Left lung (tissue), 10 donors: Measurements from ENCODE around the gene OTOGL. TPM values are rescaled to one million over a fixed set of nuclear protein-coding genes. Genes with fewer than 3 reads are reported as not detected.

Source experiments
- ATAC-seq: fragments of 200-7000 bp; cut with Tn5 transposase; one replicate; pipeline ENCODE4 v1.9.1; 2020; ENCODE audit warnings: moderate library complexity
- DNase-seq, 4 donors: peaks; one replicate each; pipeline ENCODE4 v3.0.0-alpha.2; 2013 to 2020
- H3K27ac ChIP-seq, 2 donors: fragments of 200-600 bp; sonication (generic) in 1 of 2; one replicate each; pipeline versions ENCODE4 v1.5.0 to v1.8.0; 2020 to 2021
- H3K27me3 ChIP-seq, 2 donors: fragments of 200-600 bp; sonication (generic) in 1 of 2; one replicate each; pipeline versions ENCODE4 v1.5.0 to v1.8.0; 2020 to 2021
- H3K36me3 ChIP-seq, 2 donors: fragments of 200-600 bp; sonication (generic) in 1 of 2; one replicate each; pipeline versions ENCODE4 v1.5.0 to v1.8.0; 2020 to 2021
- H3K4me1 ChIP-seq, 2 donors: fragments of 200-600 bp; one replicate each; pipeline ENCODE4 v1.8.0; 2021
- H3K4me3 ChIP-seq, 2 donors: fragments of 200-600 bp; sonication (generic) in 1 of 2; one replicate each; pipeline versions ENCODE4 v1.5.0 to v1.8.0; 2020 to 2021; ENCODE audit warnings: mild to moderate bottlenecking in 1 of 2
- H3K9me3 ChIP-seq, 2 donors: fragments of 200-600 bp; sonication (generic) in 1 of 2; one replicate each; pipeline versions ENCODE4 v1.5.0 to v1.8.0; 2020 to 2021
- intact Hi-C, 2 donors: fragments of 100-400 bp; cut with DNase I; formaldehyde crosslinking; loops; one replicate each; pipeline versions ENCODE4 v1.11.2 to v1.14.2; 2022
- polyA plus RNA-seq, 6 donors: library from polyadenylated mRNA; unstranded; fragments of 120-200 nt; gene quantifications; one replicate each; pipeline ENCODE4 v1.2.1, GENCODE V29; 2013; ENCODE audit not compliant: insufficient read length in 6 of 6
- total RNA-seq, 2 donors: library from RNA; stranded (reverse); fragmentation: NEBNext Ultra II Directional; extraction: Animal tissue kit (Norgen Biotek cat#: 25700); gene quantifications; one replicate each; pipeline ENCODE4 v1.2.1, GENCODE V29; 2021
- TF ChIP-seq, protein P1 (sequence below), 2 donors: fragments of 200-600 bp; sonication (generic) in 1 of 2; IDR thresholded peaks; one replicate each; pipeline versions ENCODE4 v1.5.0 to v1.8.0; 2021; ENCODE audit warnings: antibody characterized with exemption in 2 of 2
- donor health status: DM: no; HTN: yes; CAD: no.
- donor health status: DM: no; HTN: no; CAD: no.

OTOGL gene
- total and polyA plus RNA-seq, 8 donors, result 0.08 to 0.66 (median 0.50) TPM

DNA sequence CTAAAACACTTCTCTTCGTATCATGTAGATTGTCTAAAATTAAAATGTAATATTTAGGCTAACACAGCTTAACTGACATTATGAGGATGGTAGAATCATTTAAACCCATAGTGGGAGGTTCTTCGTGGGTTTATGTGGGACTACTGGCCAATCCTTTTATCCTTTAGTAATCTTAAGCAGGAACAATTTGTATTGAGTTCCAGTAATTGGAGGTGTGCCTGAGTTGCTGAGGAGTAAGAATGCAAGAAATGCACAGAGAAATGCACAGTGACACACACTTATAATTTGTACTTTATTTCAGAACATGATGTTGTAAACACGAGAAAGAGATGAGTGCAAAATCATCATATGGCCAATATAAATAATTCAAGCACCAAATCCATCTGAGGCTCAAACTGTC, 22.3 kb downstream of the OTOGL start:
- H3K4me3 ChIP-seq, result no peak overlapping the region

DNA sequence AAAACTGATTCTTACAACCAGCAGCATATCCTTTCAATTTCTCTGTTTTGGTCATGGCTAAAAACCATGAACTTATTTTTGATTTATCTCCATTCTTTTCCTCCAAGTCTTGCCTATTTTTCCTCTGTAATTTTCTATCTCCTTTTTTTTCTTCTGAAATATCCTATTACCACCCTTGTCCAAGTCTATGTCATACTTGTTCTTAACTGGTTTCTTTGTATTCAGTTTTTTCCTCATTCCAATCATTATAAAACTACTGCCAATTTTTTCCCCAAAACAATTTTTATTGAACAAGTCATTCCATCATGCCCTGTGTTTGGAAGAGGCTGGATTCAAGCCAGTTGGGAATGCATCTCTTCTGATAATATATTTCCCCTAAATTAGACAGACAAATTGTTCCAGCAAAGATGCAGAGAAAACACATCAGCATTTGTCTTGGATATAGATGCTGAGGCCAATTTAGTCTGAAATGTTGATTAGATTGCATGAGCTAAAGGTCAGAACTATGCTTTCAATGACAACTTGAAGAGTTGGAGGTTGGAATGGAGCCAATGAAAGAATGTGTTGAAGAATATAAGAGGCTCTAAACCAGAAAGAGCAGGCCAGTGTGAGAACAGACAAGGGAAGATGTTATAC, 30.7 kb downstream of the OTOGL start:
- no peaks in the 10 kb centered on the region for H3K36me3 ChIP-seq
- ATAC-seq, result no peak
- intact Hi-C loops, result no loop called here

More for the DNA sequence above, 22.3 kb downstream of the OTOGL start:
- no peaks in the 10 kb centered on the region for H3K27me3 ChIP-seq
- H3K36me3 ChIP-seq, result no peaks in the 10 kb centered on the region
- TF ChIP-seq, protein P1, sequence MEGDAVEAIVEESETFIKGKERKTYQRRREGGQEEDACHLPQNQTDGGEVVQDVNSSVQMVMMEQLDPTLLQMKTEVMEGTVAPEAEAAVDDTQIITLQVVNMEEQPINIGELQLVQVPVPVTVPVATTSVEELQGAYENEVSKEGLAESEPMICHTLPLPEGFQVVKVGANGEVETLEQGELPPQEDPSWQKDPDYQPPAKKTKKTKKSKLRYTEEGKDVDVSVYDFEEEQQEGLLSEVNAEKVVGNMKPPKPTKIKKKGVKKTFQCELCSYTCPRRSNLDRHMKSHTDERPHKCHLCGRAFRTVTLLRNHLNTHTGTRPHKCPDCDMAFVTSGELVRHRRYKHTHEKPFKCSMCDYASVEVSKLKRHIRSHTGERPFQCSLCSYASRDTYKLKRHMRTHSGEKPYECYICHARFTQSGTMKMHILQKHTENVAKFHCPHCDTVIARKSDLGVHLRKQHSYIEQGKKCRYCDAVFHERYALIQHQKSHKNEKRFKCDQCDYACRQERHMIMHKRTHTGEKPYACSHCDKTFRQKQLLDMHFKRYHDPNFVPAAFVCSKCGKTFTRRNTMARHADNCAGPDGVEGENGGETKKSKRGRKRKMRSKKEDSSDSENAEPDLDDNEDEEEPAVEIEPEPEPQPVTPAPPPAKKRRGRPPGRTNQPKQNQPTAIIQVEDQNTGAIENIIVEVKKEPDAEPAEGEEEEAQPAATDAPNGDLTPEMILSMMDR (IDR thresholded peaks at IDR 0.05), result no peak
- intact Hi-C loops, result no loop called here
- no peak overlapping the region for H3K27ac ChIP-seq
- ATAC-seq (no peak), DNase-seq (no peak)
- no peaks in the 10 kb centered on the region for H3K4me1 ChIP-seq
- no peaks in the 10 kb centered on the region for H3K9me3 ChIP-seq

DNA sequence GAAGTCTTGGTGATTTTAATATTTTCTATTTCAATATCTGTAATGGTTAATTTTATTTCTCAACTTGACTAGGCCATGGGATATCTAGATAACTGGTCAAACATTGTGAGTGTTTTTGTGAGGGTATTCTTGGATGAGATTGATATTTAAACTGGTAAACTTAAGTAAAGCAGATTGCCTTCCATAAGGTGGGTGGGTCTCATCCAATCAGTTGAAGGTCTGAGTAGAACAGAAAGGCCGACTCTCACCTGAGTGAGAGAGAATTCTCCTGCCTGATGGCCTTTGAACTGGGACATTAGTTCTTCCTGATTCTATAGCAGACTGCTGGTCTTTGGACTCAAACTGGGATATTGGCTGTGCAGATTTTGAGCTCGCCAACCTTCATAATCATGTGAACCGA, 36.3 kb downstream of the OTOGL start:
- H3K9me3 ChIP-seq, result no peaks in the 10 kb centered on the region
- TF ChIP-seq, protein P1 (IDR thresholded peaks at IDR 0.05), result no peak
- intact Hi-C loops, result no loop called here
- H3K4me1 ChIP-seq, result no peaks in the 10 kb centered on the region
- no peaks in the 10 kb centered on the region for H3K27me3 ChIP-seq
- DNase-seq, result no peak
- H3K4me3 ChIP-seq, result no peak overlapping the region
- no peaks in the 10 kb centered on the region for H3K36me3 ChIP-seq
- no peak overlapping the region for H3K27ac ChIP-seq
- ATAC-seq, result no peak

More for the DNA sequence above, 30.7 kb downstream of the OTOGL start:
- Histone ChIP-seq H3K4me1 (no peaks in the 10 kb centered on the region), H3K27ac (no peak overlapping the region), H3K27me3 (no peaks in the 10 kb centered on the region), H3K9me3 (peaks cover 0 to 3% of the 10 kb centered on the region in 2 donors), H3K4me3 (no peak overlapping the region)
- DNase-seq, result no peak
- TF ChIP-seq, protein P1 (IDR thresholded peaks at IDR 0.05), result no peak

DNA sequence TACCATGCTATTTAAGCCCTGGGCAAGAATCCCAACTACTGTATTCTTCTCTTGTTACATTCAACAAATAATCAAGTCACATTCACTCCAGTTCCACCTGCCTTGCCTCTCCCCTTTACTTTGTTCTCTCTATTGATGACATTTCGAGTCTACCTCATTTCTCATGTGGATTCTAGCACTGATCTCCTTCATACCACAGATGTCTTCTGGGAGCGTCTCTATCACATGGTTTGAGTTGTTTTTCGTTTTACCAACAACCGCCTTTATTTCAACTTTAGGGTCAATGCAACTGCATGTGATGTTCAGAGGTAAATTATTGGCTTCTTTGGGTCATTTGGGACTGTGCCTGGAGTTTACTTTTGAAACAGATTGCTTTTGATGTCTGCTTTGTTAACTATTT, 40.7 kb downstream of the OTOGL start:
- H3K36me3 ChIP-seq, result no peaks in the 10 kb centered on the region
- intact Hi-C loops, result no loop called here
- H3K4me1 ChIP-seq, result no peaks in the 10 kb centered on the region
- TF ChIP-seq, protein P1 (IDR thresholded peaks at IDR 0.05), result no peak
- H3K27me3 ChIP-seq, result no peaks in the 10 kb centered on the region
- ATAC-seq (no peak), DNase-seq (no peak)
- no peak overlapping the region for H3K27ac ChIP-seq
- no peak overlapping the region for H3K4me3 ChIP-seq
- no peaks in the 10 kb centered on the region for H3K9me3 ChIP-seq

DNA sequence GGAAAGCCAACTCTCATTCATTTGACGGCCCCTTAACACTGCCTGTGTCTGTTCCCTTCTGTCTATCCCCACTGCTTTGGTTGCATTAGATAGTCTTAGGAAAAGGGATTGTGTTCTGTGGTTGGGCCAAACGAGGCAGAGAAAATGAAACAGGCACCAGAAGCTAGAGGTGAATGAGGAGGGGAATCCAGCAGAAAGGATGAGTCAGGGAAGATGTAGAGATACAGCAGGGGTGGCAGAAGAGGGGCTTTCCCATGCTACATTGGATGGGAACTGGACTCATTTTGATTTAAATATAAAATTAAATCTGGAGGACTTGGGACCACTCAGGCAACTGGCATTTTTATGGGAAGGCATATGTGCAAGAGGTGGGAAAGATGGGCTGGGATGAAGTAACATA, 43.3 kb downstream of the OTOGL start:
- TF ChIP-seq, protein P1 (IDR thresholded peaks at IDR 0.05), result no peak
- DNase-seq, result no peak
- Histone ChIP-seq H3K36me3 (no peaks in the 10 kb centered on the region), H3K27me3 (no peaks in the 10 kb centered on the region), H3K9me3 (no peaks in the 10 kb centered on the region), H3K27ac (no peak overlapping the region), H3K4me3 (no peak overlapping the region), H3K4me1 (no peaks in the 10 kb centered on the region)
- intact Hi-C loops, result no loop called here
- no peak for ATAC-seq
